OCI-LY1 (cell line): ENCODE measurements around the gene GRB10.

Experiments used
- H2AFZ ChIP-seq: fragments of 200-600 bp; sonication (generic), shearing (Covaris generic); 2 replicates; pipeline ENCODE4 v1.6.0; 2014; ENCODE audit warnings: antibody characterized with exemption, mild to moderate bottlenecking, low read length
- H3F3A ChIP-seq: fragments of 200-600 bp; sonication (generic), shearing (Covaris generic); 2 replicates; pipeline ENCODE4 v1.6.0; 2014; ENCODE audit warnings: mild to moderate bottlenecking, antibody characterized with exemption, low read length, moderate library complexity; ENCODE audit not compliant: insufficient read depth
- H3K27ac ChIP-seq: fragments of 200-600 bp; sonication (generic); 2 replicates; pipeline ENCODE4 v1.5.1; 2014; ENCODE audit warnings: low read length, mixed run types, mild to moderate bottlenecking, low read depth; ENCODE audit not compliant: poor library complexity, severe bottlenecking
- H3K27me3 ChIP-seq: fragments of 200-600 bp; sonication (generic); 2 replicates; pipeline ENCODE4 v1.6.0; 2014; ENCODE audit warnings: antibody characterized with exemption, mild to moderate bottlenecking, low read length, moderate library complexity; ENCODE audit not compliant: insufficient read depth
- H3K36me3 ChIP-seq: fragments of 200-600 bp; sonication (generic); 2 replicates; pipeline ENCODE4 v1.6.1; 2014; ENCODE audit warnings: mild to moderate bottlenecking, antibody characterized with exemption, low read length, moderate library complexity, mixed read lengths; ENCODE audit not compliant: insufficient read depth
- H3K4me1 ChIP-seq: fragments of 200-600 bp; sonication (generic); 2 replicates; pipeline ENCODE4 v1.5.1; 2014; ENCODE audit warnings: mild to moderate bottlenecking, low read length, moderate library complexity; ENCODE audit not compliant: insufficient read depth, severe bottlenecking
- H3K4me2 ChIP-seq: fragments of 200-600 bp; sonication (generic), shearing (Covaris generic); 2 replicates; pipeline ENCODE4 v1.6.1; 2014; ENCODE audit warnings: low read length
- H3K4me3 ChIP-seq: fragments of 200-600 bp; sonication (generic); 2 replicates; pipeline ENCODE4 v1.5.1; 2014; ENCODE audit warnings: low read length, low read depth, mild to moderate bottlenecking, mixed read lengths; ENCODE audit not compliant: poor library complexity, severe bottlenecking
- H3K79me2 ChIP-seq: fragments of 200-600 bp; shearing (Covaris generic); 2 replicates; pipeline ENCODE4 v1.6.1; 2016; ENCODE audit warnings: mixed run types, low read length, mixed read lengths; ENCODE audit not compliant: insufficient read depth
- H3K9ac ChIP-seq: fragments of 200-600 bp; sonication (generic), shearing (Covaris generic); 2 replicates; pipeline ENCODE4 v1.6.1; 2014; ENCODE audit warnings: mild to moderate bottlenecking, low read length, mixed read lengths
- H3K9me2 ChIP-seq: fragments of 200-600 bp; sonication (generic), shearing (Covaris generic); 2 replicates; pipeline ENCODE4 v1.6.1; 2014; ENCODE audit warnings: low read depth, mild to moderate bottlenecking, low read length, mixed read lengths
- H3K9me3 ChIP-seq: fragments of 200-600 bp; shearing (Covaris generic); 2 replicates; pipeline ENCODE4 v1.6.1; 2014; ENCODE audit warnings: low read length, mixed read lengths
- H4K20me1 ChIP-seq: fragments of 200-600 bp; sonication (generic), shearing (Covaris generic); 2 replicates; pipeline ENCODE4 v1.6.0; 2016; ENCODE audit warnings: mild to moderate bottlenecking, low read length; ENCODE audit not compliant: insufficient read depth
- EZH2 ChIP-seq: fragments of 200-600 bp; sonication (generic), shearing (Covaris generic); IDR thresholded peaks from 2 replicates; pipeline ENCODE4 v1.8.0; 2017; ENCODE audit warnings: borderline replicate concordance, mixed run types, mild to moderate bottlenecking, antibody characterized with exemption, low read length, moderate library complexity, mixed read lengths
- TF ChIP-seq, protein P1 (sequence below): fragments of 200-600 bp; sonication (generic), shearing (Covaris generic); IDR thresholded peaks from 2 replicates; pipeline ENCODE4 v1.5.1; 2017; ENCODE audit warnings: mild to moderate bottlenecking, antibody characterized with exemption, low read length, moderate library complexity, mixed read lengths

The GRB10 gene

GRCh38 chr7:50674299-50674698 lies 108.4 kb downstream of the GRB10 start:
- Histone ChIP-seq H2AFZ (no peak overlapping the region), H3K27ac (no peak overlapping the region), H3K9me2 (no peaks in the 10 kb centered on the region), H3K27me3 (peaks cover 28% of the 10 kb centered on the region; the same call in 1 of the 2 replicates), H3K4me1 (no peaks in the 10 kb centered on the region), H3K9me3 (0 out of 2 replicates have a peak, but pooled peaks cover 4% of the 10 kb centered on the region), H3K79me2 (no peaks in the 10 kb centered on the region), H3F3A (no peaks in the 10 kb centered on the region), H3K36me3 (no peaks in the 10 kb centered on the region), H4K20me1 (no peaks in the 10 kb centered on the region), H3K4me2 (no peak overlapping the region), H3K4me3 (no peak overlapping the region), H3K9ac (no peak overlapping the region)
- no peak for TF ChIP-seq EZH2
- TF ChIP-seq, protein P1, sequence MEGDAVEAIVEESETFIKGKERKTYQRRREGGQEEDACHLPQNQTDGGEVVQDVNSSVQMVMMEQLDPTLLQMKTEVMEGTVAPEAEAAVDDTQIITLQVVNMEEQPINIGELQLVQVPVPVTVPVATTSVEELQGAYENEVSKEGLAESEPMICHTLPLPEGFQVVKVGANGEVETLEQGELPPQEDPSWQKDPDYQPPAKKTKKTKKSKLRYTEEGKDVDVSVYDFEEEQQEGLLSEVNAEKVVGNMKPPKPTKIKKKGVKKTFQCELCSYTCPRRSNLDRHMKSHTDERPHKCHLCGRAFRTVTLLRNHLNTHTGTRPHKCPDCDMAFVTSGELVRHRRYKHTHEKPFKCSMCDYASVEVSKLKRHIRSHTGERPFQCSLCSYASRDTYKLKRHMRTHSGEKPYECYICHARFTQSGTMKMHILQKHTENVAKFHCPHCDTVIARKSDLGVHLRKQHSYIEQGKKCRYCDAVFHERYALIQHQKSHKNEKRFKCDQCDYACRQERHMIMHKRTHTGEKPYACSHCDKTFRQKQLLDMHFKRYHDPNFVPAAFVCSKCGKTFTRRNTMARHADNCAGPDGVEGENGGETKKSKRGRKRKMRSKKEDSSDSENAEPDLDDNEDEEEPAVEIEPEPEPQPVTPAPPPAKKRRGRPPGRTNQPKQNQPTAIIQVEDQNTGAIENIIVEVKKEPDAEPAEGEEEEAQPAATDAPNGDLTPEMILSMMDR, result no peak

- no peak overlapping the region for H3K27ac ChIP-seq
- peaks cover 28% of the 10 kb centered on the region; the same call in 1 of the 2 replicates for H3K27me3 ChIP-seq
- no peaks in the 10 kb centered on the region for H3K9me2 ChIP-seq
- no peaks in the 10 kb centered on the region for H3F3A ChIP-seq
- H3K79me2 ChIP-seq, result no peaks in the 10 kb centered on the region
- TF ChIP-seq, protein P1, result no peak
- TF ChIP-seq EZH2, result no peak
- no peaks in the 10 kb centered on the region for H4K20me1 ChIP-seq
- 0 out of 2 replicates have a peak, but pooled peaks cover 4% of the 10 kb centered on the region for H3K9me3 ChIP-seq
- no peak overlapping the region for H3K9ac ChIP-seq
- no peaks in the 10 kb centered on the region for H3K36me3 ChIP-seq
- H2AFZ ChIP-seq, result no peak overlapping the region
- H3K4me2 ChIP-seq, result no peak overlapping the region
- no peak overlapping the region for H3K4me3 ChIP-seq
- no peaks in the 10 kb centered on the region for H3K4me1 ChIP-seq
Observed at GRCh38 chr7:50673096-50673495, 109.6 kb downstream of the GRB10 start.

DNA sequence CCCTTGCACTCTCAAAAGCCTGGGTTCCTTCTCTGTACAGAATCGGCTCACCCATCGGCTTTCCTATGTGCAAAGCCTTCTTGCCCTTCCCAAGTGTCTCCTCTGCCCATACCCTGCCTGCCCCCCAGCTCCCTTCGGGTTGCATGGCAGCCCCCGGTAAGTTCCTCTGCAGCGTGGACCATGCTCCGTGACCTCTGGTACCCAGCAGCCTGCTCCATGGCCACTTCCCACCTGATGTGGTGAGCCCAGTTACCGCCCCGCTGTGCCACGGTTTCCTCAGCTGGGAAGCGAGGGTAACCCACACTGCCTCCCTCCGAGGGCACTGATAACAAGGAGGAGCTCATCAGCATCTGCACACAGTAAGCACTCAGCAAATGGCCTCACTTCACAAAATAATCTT lies 110.7 kb downstream of the GRB10 start:
- Histone ChIP-seq H3K4me3 (no peak overlapping the region), H2AFZ (no peak overlapping the region), H3K9ac (no peak overlapping the region), H3K4me1 (no peaks in the 10 kb centered on the region), H3K4me2 (no peak overlapping the region), H4K20me1 (no peaks in the 10 kb centered on the region), H3K79me2 (no peaks in the 10 kb centered on the region), H3K36me3 (no peaks in the 10 kb centered on the region), H3K27me3 (peaks cover 31% of the 10 kb centered on the region; the same call in 1 of the 2 replicates), H3K27ac (no peak overlapping the region), H3K9me3 (0 out of 2 replicates have a peak, but pooled peaks cover 4% of the 10 kb centered on the region), H3F3A (no peaks in the 10 kb centered on the region), H3K9me2 (no peaks in the 10 kb centered on the region)
- no peak for TF ChIP-seq EZH2
- TF ChIP-seq, protein P1, result no peak
